ENCODE measurements around the gene PVR.
"Not testable (repeated sequence)": the region's sequence is repeated elsewhere in the genome, so short reads cannot be mapped to it uniquely, and the experiment has no call there.

Gene PVR

GRCh38 chr19:44643605-44644401 is at the start of gene PVR:
PVR (plus strand) TSS chr19:44643910; CDS start chr19:44644097, 187 bp downstream.
- FAIRE-seq = no peak

GRCh38 chr19:44596428-44597130 is 47.1 kb upstream of the PVR start:
- no peak for FAIRE-seq
- no peak for DNase-seq (ENCODE audit: extremely low spot score, insufficient read length, low read depth)

More at GRCh38 chr19:44643605-44644401, at the start of gene PVR:
- DNase-seq (ENCODE audit: extremely low spot score, insufficient read length, low read depth) = no peak

- FAIRE-seq (no peak), DNase-seq (ENCODE audit: extremely low spot score, insufficient read length, low read depth) (no peak)
Measured at GRCh38 chr19:44597131-44597491, 46.6 kb upstream of the PVR start.

- FAIRE-seq = no peak
- no peak for DNase-seq (ENCODE audit: extremely low spot score, insufficient read length, low read depth)
Measured at GRCh38 chr19:44598355-44598754, 45.4 kb upstream of the PVR start.

GRCh38 chr19:44598880-44599279 is 44.8 kb upstream of the PVR start:
- DNase-seq (ENCODE audit: extremely low spot score, insufficient read length, low read depth) (no peak), FAIRE-seq (no peak)

GRCh38 chr19:44600466-44600865 is 43.2 kb upstream of the PVR start:
- no peak for FAIRE-seq
- no peak for DNase-seq (ENCODE audit: extremely low spot score, insufficient read length, low read depth)

GRCh38 chr19:44602081-44602480 is 41.6 kb upstream of the PVR start:
- no peak for DNase-seq (ENCODE audit: extremely low spot score, insufficient read length, low read depth)

GRCh38 chr19:44603201-44603945 is 40.3 kb upstream of the PVR start:
- no peak for DNase-seq (ENCODE audit: extremely low spot score, insufficient read length, low read depth)
- no peak for FAIRE-seq

More at GRCh38 chr19:44602081-44602480, 41.6 kb upstream of the PVR start:
- no peak for FAIRE-seq

GRCh38 chr19:44604241-44604640 is 39.5 kb upstream of the PVR start:
- FAIRE-seq (no peak), DNase-seq (ENCODE audit: extremely low spot score, insufficient read length, low read depth) (no peak)

- DNase-seq (ENCODE audit: extremely low spot score, insufficient read length, low read depth) (no peak), FAIRE-seq (no peak)
Measured at GRCh38 chr19:44605547-44605946, 38.2 kb upstream of the PVR start.

GRCh38 chr19:44607049-44607448 is 36.7 kb upstream of the PVR start:
- DNase-seq (ENCODE audit: extremely low spot score, insufficient read length, low read depth) (no peak), FAIRE-seq (no peak)

- no peak for FAIRE-seq
Measured at GRCh38 chr19:44607917-44608316, 35.8 kb upstream of the PVR start.

GRCh38 chr19:44608391-44608821 is 35.3 kb upstream of the PVR start:
- DNase-seq (ENCODE audit: extremely low spot score, insufficient read length, low read depth) (no peak), FAIRE-seq (no peak)

More at GRCh38 chr19:44607917-44608316, 35.8 kb upstream of the PVR start:
- no peak for DNase-seq (ENCODE audit: extremely low spot score, insufficient read length, low read depth)

- no peak for FAIRE-seq
- no peak for DNase-seq (ENCODE audit: extremely low spot score, insufficient read length, low read depth)
Measured at GRCh38 chr19:44609219-44609618, 34.5 kb upstream of the PVR start.

GRCh38 chr19:44610497-44610896 is 33.2 kb upstream of the PVR start:
- not testable (repeated sequence) for FAIRE-seq; DNase-seq (ENCODE audit: extremely low spot score, insufficient read length, low read depth)

GRCh38 chr19:44611812-44612295 is 31.9 kb upstream of the PVR start:
- DNase-seq (ENCODE audit: extremely low spot score, insufficient read length, low read depth) = no peak
- FAIRE-seq = no peak

- no peak for FAIRE-seq
- DNase-seq (ENCODE audit: extremely low spot score, insufficient read length, low read depth) = no peak
Measured at GRCh38 chr19:44613295-44614178, 30.2 kb upstream of the PVR start, which contains the start of gene IGSF23. IGSF23 (plus strand) TSS chr19:44613563; CDS start chr19:44613646, 83 bp downstream.

GRCh38 chr19:44614313-44614712 is 29.4 kb upstream of the PVR start:
- DNase-seq (ENCODE audit: extremely low spot score, insufficient read length, low read depth) (no peak), FAIRE-seq (no peak)

GRCh38 chr19:44615863-44616247 is 27.9 kb upstream of the PVR start:
- FAIRE-seq (no peak), DNase-seq (ENCODE audit: extremely low spot score, insufficient read length, low read depth) (no peak)

Measured in GM18507 (cell line).